ENCODE data around the gene GIGYF1.
"Not testable (repeated sequence)": the region's sequence is repeated elsewhere in the genome, so short reads cannot be mapped to it uniquely, and the experiment has no call there.

The GIGYF1 gene, protein sequence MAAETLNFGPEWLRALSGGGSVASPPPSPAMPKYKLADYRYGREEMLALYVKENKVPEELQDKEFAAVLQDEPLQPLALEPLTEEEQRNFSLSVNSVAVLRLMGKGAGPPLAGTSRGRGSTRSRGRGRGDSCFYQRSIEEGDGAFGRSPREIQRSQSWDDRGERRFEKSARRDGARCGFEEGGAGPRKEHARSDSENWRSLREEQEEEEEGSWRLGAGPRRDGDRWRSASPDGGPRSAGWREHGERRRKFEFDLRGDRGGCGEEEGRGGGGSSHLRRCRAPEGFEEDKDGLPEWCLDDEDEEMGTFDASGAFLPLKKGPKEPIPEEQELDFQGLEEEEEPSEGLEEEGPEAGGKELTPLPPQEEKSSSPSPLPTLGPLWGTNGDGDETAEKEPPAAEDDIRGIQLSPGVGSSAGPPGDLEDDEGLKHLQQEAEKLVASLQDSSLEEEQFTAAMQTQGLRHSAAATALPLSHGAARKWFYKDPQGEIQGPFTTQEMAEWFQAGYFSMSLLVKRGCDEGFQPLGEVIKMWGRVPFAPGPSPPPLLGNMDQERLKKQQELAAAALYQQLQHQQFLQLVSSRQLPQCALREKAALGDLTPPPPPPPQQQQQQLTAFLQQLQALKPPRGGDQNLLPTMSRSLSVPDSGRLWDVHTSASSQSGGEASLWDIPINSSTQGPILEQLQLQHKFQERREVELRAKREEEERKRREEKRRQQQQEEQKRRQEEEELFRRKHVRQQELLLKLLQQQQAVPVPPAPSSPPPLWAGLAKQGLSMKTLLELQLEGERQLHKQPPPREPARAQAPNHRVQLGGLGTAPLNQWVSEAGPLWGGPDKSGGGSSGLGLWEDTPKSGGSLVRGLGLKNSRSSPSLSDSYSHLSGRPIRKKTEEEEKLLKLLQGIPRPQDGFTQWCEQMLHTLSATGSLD (N-terminal part only)

DNA sequence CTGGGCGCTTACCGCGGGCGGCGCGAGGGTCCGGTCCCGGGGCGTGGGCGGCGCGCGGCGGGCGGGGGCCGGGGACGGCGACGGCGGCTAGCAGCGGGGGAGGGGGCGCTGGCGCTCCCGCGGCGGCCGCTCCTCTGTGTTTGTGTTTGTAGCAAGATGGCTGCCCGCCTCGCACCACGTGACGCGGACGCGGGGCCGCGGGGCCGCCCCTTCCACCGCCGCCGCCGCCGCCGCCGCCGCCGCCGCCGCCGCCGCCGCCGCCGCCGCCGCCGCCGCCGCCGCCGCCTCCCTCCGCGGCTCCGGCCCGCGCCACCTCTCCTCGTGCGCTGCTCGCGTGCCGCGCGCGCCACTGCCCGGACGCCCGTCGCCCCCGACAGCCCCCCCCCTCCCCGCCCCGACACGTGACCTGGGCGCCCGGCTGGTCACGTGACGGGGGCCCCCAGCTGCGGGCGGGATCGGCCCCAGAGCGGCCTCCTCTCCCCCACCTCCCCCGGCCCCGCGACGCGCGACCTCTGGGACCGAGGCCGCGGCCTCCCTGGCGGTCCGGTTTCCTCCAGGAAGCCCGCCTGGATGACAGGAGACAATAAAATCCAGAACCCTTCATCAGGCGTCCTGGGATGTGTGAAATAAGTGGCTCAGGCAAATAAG lies at the start of gene GIGYF1:
Gene GIGYF1, minus strand, starts transcription at position 153 of the 648 bp plus-strand sequence. CDS start 6,012 bp downstream, outside the sequence.
- peak; percentile 64 to 72 for DNase-seq

DNA sequence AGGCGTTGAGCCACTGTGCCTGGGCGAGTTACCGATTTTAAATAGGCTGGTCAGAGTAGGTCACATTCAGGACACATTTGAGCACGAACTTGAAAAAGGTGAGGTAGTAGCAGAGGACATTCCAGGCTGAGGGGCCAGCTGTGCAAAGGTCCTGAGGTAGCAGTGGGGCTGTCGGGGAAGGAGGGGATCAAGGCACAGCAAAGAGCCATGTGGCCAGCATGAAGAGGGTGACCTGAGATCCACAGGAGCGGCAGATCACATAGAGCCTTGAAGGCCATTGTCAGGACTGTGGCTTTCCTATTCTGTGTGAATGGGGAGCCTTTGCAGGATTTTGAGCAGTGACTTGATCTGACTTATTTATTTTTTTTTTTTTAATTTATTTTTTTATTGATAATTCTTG lies 45.9 kb upstream of the GIGYF1 start:
- DNase-seq: no peak

DNA sequence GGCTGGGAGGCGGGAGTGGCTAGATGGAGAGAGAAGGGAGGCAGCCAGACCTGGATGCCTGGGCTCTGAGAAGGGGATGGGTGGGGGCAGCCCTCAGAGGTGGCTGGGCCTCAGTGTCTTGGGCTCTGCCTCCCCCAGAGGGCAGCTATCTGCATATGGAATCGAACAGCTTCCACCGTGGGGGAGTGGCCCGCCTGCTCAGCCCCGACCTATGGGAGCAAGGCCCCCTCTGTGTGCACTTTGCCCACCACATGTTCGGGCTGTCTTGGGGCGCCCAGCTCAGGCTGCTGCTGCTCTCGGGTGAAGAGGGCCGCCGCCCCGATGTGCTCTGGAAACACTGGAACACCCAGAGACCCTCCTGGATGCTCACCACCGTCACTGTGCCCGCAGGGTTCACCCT lies 42.6 kb upstream of the GIGYF1 start:
- DNase-seq: no peak

DNA sequence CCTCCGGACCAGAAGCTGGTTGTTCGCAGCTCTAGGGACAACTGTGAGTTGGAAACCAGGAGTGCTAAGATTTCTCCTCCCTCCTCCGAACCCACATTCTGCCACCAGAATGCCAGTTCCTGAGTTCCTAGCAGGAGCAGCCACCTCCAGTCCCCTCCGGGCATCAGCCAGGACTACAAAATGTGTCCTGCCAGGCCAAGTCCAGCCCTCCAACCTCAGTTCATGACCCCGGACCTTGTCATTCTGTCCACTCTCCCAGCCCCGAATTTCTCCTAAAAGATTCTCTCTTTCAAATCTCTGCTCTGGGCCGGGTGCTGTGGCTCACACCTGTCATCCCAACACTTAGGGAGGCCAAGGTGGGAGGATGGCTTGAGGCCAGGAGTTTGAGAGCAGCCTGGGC lies 41.7 kb upstream of the GIGYF1 start:
- DNase-seq: no peak

DNA sequence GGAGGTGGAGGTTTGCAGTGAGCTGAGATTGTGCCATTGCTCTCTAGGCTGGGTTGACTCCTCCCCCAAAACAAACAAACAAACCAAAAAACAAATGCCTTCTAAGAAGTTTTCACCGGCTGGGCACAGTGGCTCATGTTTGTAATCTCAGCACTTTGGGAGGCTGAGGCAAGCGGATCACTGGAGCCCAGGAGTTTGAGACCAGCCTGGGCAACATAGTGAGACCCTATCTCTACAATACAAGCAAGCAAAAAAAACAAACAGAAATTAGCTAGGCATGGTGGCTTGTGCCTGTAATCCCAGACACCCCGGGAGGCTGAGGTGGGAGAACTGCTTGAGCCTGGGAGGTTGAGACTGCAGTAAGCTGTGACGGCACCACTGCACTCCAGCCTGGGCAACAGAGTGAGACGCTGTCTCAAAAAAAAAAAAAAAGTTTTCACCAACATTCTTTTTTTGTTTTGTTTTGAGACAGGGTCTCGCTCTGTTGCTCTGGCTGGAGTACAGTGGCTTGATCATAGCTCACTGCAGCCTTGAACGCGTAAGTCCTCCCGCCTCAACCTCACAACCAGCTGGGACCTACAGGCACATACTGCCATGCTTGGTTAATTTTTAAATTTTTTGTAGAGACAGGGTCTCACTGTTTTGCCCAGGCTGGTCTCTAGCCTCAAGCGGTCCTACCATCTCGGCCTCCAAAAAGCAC lies 38.0 kb upstream of the GIGYF1 start:
- DNase-seq: no peak

DNA sequence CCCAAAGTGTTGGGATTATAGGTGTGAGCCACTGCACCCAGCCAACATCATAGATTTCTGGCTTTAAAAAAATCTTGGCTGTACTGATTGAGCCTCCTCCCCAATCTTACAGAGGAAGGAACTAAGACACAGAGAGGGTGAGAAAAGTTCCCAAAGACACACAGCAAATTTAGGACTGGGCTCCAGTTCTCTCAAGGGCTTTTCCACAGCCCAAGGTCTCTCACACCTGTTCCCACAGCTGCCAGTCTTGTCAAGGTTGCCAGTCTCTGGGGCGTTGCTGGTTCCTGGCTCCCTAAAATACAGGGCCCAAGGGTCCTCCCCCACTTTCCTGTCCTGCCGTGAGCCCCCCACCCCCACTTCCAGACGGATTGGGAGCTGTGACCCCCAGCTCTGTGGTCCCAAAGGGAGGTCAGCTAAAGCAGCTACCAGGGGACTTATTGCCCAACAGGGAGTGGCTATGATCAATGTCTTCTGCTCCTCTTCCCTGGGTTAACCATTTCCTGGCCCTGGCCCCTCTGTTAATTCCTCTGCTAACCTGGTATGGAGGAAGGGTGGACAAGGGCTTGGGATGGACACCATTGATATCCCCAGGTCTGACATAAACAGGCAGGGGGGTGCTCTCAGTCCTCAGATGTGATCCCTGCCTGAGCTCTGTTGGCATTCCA lies 36.2 kb upstream of the GIGYF1 start:
- DNase-seq: no peak

DNA sequence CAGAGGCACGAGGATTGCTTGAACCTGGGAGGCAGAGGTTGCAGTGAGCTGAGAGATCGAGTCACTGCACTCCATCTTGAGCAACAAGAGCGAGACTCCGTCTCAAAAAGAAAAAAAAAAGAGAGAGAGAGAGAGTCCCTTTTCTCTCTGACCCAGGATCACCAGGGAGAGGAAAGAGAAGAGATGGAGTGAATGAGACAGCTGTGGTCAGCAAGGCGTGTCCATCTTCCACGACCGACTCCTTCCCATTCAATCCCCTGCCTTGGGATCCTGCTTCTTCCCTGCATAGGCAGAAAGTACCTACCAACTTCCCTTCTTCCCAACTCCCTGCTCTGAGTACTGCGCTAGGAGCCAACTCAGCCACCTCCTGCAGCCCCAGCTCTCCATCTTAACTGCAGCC lies 34.1 kb upstream of the GIGYF1 start:
- DNase-seq: no peak

DNA sequence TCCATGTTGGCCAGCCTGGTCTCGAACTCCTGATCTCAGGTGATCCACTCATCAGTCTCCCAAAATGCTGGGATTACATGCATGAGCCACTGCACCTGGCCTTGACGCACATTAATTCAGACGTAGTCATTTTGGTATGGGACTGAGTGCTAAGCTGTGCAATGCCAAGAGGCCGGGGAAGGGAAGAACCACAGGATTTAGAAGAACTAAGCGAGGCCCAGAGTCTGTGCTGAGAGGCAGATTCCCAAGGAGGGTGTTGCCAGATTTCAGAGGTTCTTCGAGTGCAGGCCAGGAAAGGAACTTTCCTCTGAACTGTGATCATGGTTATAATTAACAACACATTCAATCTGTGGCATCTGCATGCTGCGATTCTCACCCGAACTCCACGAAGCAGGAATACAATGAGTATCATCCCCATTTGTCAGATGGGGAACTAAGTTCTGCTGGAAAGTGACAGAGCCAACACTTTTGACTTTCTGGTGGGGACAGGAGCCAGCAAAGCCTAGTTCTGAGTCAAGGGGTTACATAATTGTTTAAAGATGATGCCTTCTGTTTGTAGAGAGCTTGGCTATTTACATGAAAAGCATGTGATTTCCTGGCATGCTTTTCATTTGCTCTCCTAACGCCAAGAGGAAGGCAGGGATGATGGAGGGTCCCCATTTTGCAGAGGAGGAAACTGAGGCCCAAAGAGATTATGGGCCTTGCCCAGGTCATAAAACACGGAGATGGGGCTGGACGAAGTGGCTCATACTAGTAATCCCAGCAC lies 33.1 kb upstream of the GIGYF1 start:
- no peak for DNase-seq

DNA sequence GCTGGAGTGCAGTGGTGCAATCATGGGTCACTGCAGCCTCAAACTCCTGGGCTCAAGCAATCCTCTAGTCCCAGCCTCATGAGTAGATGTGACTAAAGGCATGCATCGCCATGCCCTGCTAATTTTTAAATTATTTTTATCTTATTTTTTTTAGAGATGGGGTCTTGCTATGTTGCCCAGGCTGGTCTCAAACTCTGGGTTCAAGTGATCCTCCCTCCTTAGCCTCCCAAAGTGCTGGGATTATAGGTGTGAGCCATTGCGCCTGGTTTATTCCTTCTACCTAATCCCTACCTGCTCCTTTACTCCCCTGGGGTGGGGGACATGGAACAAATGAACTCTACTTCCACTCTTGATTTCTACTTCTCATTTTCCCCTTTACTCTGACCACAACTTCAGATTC lies 30.3 kb upstream of the GIGYF1 start:
- DNase-seq: not testable (repeated sequence)

DNA sequence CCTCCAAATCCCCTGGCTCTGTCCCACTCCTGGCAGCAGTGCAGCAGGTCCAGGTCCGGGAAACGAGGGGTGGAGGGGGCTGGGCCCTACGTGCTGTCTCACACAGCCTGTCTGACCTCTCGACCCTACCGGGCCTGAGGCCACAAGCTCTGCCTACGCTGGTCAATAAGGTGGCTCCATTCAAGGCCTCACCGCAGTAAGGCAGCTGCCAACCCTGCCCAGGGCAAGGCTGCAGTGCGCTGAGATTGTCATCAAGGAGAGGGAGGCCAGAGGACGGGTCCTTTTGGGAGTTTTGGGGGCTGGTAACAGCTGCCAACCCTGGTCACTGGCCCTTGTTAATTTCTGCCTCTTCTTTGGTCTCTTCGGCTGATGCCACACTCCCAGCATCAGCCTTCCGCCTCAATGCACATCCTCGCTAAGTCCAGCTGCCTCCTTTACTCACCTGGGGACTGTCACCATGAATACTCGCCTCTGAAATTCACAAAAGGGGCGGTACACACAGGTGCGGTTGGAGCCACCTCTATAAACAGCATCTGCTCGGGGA lies 29.8 kb upstream of the GIGYF1 start:
- no peak for DNase-seq

DNA sequence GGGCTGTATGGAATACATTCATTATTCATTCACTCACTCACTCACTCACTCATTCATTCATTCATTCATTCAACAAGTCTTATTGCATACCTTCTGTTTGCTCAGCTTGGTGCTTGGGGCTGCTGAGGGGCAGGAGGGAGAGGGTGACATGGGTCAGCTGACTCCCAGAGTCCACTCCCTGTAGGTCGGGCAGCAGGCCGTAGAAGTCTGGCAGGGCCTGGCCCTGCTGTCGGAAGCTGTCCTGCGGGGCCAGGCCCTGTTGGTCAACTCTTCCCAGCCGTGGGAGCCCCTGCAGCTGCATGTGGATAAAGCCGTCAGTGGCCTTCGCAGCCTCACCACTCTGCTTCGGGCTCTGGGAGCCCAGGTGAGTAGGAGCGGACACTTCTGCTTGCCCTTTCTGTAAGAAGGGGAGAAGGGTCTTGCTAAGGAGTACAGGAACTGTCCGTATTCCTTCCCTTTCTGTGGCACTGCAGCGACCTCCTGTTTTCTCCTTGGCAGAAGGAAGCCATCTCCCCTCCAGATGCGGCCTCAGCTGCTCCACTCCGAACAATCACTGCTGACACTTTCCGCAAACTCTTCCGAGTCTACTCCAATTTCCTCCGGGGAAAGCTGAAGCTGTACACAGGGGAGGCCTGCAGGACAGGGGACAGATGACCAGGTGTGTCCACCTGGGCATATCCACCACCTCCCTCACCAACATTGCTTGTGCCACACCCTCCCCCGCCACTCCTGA lies 28.6 kb upstream of the GIGYF1 start:
- DNase-seq: no peak

DNA sequence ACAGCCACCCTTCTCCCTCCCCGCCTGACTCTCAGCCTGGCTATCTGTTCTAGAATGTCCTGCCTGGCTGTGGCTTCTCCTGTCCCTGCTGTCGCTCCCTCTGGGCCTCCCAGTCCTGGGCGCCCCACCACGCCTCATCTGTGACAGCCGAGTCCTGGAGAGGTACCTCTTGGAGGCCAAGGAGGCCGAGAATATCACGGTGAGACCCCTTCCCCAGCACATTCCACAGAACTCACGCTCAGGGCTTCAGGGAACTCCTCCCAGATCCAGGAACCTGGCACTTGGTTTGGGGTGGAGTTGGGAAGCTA lies 27.4 kb upstream of the GIGYF1 start:
- DNase-seq: no peak

DNA sequence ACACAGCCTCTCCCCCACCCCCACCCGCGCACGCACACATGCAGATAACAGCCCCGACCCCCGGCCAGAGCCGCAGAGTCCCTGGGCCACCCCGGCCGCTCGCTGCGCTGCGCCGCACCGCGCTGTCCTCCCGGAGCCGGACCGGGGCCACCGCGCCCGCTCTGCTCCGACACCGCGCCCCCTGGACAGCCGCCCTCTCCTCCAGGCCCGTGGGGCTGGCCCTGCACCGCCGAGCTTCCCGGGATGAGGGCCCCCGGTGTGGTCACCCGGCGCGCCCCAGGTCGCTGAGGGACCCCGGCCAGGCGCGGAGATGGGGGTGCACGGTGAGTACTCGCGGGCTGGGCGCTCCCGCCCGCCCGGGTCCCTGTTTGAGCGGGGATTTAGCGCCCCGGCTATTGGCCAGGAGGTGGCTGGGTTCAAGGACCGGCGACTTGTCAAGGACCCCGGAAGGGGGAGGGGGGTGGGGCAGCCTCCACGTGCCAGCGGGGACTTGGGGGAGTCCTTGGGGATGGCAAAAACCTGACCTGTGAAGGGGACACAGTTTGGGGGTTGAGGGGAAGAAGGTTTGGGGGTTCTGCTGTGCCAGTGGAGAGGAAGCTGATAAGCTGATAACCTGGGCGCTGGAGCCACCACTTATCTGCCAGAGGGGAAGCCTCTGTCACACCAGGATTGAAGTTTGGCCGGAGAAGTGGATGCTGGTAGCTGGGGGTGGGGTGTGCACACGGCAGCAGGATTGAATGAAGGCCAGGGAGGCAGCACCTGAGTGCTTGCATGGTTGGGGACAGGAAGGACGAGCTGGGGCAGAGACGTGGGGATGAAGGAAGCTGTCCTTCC lies 26.8 kb upstream of the GIGYF1 start:
- no peak for DNase-seq

DNA sequence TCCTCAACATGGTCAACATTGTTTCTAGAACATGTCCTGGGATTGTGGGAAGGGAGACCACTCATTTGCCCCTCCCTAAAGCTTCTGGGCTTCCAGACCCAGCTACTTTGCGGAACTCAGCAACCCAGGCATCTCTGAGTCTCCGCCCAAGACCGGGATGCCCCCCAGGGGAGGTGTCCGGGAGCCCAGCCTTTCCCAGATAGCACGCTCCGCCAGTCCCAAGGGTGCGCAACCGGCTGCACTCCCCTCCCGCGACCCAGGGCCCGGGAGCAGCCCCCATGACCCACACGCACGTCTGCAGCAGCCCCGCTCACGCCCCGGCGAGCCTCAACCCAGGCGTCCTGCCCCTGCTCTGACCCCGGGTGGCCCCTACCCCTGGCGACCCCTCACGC lies 26.2 kb upstream of the GIGYF1 start, which contains the start of gene EPO:
Gene EPO, plus strand, starts transcription at position 190 of the 392 bp plus-strand sequence. CDS start 513 bp downstream, outside the sequence.
- DNase-seq: no peak

DNA sequence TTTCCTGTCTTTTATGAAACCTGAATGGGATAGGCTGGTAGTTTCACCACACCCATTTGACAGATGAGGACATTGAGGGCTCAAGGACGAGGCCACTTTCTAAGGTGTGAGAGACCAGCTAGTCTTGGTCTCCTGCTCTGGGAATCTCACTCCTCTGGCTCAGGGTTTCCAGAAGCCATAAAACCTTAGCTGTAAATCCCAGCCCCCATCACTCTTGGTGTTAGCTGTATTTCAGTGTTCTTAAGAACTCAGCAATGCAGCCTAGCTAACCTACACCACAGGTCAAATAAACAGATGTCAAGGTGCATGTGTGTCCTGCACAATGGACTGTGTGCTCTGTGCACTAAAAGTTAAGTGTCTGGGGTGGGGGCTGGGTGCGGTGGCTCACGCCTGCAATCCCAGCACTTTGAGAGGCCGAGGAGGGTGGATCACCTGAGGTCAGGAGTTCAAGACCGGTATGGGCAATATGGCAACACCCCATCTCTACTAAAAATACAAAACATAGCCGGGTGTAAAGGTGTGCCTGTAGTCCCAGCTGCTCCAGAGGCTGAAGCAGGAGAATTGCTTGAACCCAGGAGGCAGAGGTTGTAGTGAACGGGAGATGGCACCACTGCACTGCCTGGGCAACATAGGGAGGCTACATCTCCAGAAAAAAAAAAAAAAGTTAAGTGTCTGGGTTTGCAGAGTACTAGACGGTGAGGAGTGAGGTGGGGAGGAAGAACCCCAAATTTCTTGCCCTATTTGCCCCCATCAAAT lies 25.7 kb upstream of the GIGYF1 start:
- no peak for DNase-seq

DNA sequence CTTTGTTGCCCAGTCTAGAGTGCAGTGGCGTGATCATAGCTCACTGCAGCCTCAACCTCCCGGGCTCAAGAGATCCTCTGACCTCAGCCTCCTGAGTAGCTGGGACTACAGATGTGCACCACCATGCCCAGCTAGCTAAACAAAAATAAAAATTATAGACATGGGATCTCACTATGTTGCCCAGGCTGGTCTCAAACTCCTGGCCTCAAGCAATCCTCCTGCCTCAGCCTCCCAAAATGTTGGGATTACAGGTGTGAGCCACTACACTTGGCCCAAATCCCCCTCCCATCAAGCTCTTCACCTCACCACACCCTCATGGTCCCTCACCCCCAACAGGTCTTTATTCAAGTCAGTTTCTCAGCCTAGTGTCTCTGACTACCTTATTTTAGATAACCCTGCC lies 23.0 kb upstream of the GIGYF1 start:
- DNase-seq: not testable (repeated sequence)

DNA sequence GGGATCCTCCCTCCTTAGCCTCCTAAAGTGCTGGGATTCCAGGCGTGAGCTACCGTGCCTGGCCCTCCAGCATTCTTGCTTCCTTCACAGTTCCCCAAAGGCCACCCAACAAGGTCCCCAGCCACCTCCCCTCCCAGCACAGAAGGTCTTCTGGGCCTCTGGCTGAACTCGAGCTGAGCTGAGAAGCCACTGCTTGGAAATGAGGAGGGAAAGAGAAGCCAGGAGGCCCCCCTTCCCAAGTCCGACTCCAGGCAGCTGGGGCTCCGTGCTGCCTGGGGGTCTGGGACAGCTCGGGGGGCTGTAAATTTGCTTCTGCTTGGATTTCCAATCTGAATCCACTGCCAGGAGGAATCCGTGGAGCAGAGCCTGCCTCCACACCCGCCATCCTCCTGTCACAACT lies 20.7 kb upstream of the GIGYF1 start:
- no peak for DNase-seq

DNA sequence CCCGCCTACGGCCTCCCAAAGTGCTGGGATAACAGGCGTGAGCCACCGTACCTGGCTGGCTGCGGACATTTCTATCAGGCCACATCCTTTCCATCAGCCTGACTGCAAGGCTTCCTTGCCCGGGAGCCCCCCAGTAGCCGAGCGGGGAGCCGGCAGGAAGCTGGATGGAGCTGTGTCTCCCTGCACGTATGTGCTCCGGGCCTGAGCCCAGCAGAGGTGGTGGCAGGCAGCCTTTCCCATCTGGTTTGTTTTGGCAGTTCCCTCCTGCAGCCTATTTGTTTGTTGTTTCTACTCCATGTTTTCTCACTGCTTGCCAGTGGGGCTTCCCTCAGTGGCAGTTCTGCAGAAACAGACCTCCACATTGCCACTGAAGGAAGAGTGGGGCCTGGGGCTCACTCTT lies 17.3 kb upstream of the GIGYF1 start:
- no peak for DNase-seq

DNA sequence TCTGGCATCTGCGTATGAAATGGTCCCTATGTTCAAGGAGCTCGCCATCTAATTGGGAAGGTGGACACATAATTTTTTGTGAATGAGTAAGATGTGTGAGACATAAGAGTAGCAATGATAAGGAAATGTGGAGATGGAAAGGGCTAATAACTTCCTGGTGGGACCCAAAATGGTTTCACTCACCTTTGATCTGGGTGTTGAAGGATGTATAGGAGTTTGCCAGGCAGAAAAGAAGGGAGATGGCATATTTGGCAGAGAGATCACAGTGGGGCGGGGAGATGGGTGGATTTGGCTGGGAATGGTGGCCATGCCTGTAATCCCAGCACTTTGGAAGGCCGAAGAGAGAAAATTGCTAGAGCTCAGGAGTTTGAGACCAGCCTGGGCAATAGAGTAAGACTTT lies 16.4 kb upstream of the GIGYF1 start:
- DNase-seq: no peak
